Measurements from ENCODE around the gene VKORC1.

VKORC1 gene

GRCh38 chr16:31061126-31061812 is 33.3 kb downstream of the VKORC1 start:
- DNase-seq, result no peak

- no peak for DNase-seq
These were observed 39.0 kb downstream of the VKORC1 start for GRCh38 chr16:31055613-31056012.

DNA sequence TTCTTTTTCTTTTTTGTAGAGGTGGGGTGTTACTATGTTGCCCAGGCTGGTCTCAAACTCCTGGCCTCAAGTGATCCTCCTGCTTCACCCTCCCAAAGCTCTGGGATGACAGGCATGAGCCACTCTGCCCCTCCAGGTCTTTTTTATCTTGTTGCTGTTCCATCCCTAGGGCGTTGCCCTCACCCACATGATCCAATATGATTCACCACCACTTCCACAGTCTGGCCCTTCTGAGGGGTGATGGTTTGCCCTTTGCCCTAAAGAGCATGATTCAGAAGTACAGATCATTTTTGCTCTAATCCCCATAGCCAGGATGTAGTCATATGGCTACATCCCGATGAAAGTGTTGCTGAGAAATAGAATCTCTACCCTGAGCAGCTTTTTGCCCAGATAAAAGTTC is 42.5 kb downstream of the VKORC1 start:
- no peak for DNase-seq

- DNase-seq, result no peak
These were observed 44.1 kb downstream of the VKORC1 start for GRCh38 chr16:31050280-31051030.

DNA sequence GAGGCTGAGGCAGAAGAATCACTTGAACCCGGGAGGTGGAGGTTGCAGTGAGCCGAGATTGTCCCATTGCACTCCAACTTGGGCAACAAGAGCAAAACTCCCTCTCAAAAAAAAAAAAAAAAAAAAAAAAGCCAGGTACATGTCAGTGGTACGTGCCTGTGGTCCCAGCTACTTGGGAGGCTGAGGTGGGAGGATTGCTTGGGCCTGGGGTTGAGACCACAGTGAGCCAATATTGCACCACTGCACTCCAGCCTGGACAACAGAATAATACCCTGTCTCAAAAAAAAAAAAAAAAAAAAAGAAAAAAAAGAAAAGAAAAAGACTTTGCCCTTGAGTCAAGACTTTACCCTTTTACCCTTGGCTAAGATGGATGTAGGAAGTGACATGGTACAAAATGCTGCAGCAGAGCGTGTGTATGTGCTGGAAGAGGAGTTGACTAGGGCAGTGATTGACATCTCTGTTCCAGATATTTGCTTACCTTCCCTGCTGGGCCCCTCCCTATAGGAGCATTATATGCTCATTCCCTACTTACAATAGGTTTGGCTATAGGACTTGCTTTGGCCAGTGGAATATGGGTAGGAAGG is 50.6 kb downstream of the VKORC1 start:
- DNase-seq, result no peak

- no peak for DNase-seq
These were observed 51.2 kb downstream of the VKORC1 start for GRCh38 chr16:31043352-31043751.

DNA sequence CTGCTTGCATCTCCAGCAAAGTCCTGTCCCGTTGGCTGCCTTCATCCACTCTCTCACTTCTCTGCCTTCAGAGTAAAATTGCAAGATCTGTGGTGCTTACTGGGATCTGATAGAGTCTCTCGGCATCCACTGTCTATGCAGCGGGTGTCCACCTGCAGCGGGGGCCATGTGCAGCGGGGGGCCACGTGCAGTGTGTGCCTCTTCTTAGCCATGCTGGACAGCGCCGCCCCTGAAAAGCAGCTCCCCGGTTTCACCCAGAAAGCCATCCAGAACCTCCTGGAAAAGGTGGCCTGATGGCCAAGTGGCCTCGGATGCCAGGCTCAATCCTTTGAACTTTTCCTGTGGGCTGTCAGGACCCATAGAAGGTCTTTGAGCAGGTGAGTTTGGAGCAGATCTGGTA is 51.7 kb downstream of the VKORC1 start:
- DNase-seq, result no peak
